Esophagus muscularis mucosa (tissue), 4 donors: Measurements from ENCODE around the gene SCIMP. TPM values are rescaled to one million over a fixed set of nuclear protein-coding genes. Genes with fewer than 3 reads are reported as not detected.
A peak's percentile ranks its signal among the peaks of the same experiment; 100 is the strongest.

Experiments
- DNase-seq: peaks from one replicate; pipeline ENCODE4 v3.0.0-alpha.2; 2017; ENCODE audit errors: extremely low spot score
- H3K27ac ChIP-seq, 4 donors: fragments of 200-600 bp; sonication (generic); replicated peaks in 1 of 4; 1 replicate in 3 of 4; 2 replicates in 1 of 4; pipeline ENCODE4 v1.5.1; 2016 to 2019; ENCODE audit warnings: mild to moderate bottlenecking in 1 of 4
- H3K27me3 ChIP-seq, 4 donors: fragments of 200-600 bp; sonication (generic); one replicate each; pipeline versions ENCODE4 v1.5.1 to v1.6.0; 2016 to 2019
- H3K36me3 ChIP-seq, 4 donors: fragments of 200-600 bp; sonication (generic); one replicate each; pipeline ENCODE4 v1.5.1; 2016 to 2019
- H3K4me1 ChIP-seq, 4 donors: fragments of 200-600 bp; sonication (generic); one replicate each; pipeline ENCODE4 v1.5.1; 2016 to 2019
- H3K4me3 ChIP-seq, 4 donors: fragments of 200-600 bp; sonication (generic); 1 replicate in 2 of 4; 2 replicates in 2 of 4; pipeline ENCODE4 v1.5.1; 2016 to 2019; ENCODE audit warnings: mild to moderate bottlenecking in 4 of 4, moderate library complexity in 1 of 4
- H3K9me3 ChIP-seq, 4 donors: fragments of 200-600 bp; sonication (generic); 1 replicate in 3 of 4; 2 replicates in 1 of 4; pipeline ENCODE4 v1.5.1; 2016 to 2019
- CTCF ChIP-seq, 3 experiments: fragments of 200-600 bp in 2 of 3; fragments of 450-650 bp in 1 of 3; sonication (generic) in 2 of 3; IDR thresholded peaks; one replicate each; pipeline ENCODE4 v1.5.1; 2017 to 2019; ENCODE audit warnings: antibody characterized with exemption in 3 of 3, mild to moderate bottlenecking in 2 of 3, moderate library complexity in 1 of 3
- EP300 ChIP-seq: sonication (generic); formaldehyde crosslinking; IDR thresholded peaks from one replicate; pipeline ENCODE4 v1.6.1; 2017; ENCODE audit warnings: antibody characterized with exemption
- POLR2A ChIP-seq: fragments of 450-650 bp; IDR thresholded peaks from one replicate; pipeline ENCODE4 v1.6.1; 2017; ENCODE audit warnings: antibody characterized with exemption, moderate library complexity, mild to moderate bottlenecking, low read depth
- POLR2AphosphoS5 ChIP-seq, 2 donors: sonication (generic); formaldehyde crosslinking; IDR thresholded peaks; one replicate each; pipeline ENCODE4 v1.6.1; 2017; ENCODE audit warnings: antibody characterized with exemption in 2 of 2
- WGBS: methylation state at CpG from one replicate; pipeline ENCODE4 v1.1.5; 2018; 5-methylcytosine and 5-hydroxymethylcytosine counted together
- intact Hi-C: fragments of 100-400 bp; cut with DNase I; formaldehyde crosslinking; loops from one replicate; pipeline ENCODE4 v1.15.1; 2023
- total RNA-seq, 4 donors: library from RNA; depleted of rRNA; stranded (reverse); fragments of >200 nt; gene quantifications; one replicate each; pipeline versions ENCODE4 v1.1.0 to v1.2.1, GENCODE V29; 2016

SCIMP gene
- total RNA-seq, 4 donors from 2014 or later, result 0.42 to 4.0 (median 1.3) TPM

- Histone ChIP-seq H3K4me3 (no peak overlapping the region), H3K4me1 (no peaks in the 10 kb centered on the region), H3K9me3 (no peaks in the 10 kb centered on the region), H3K27ac (no peak overlapping the region), H3K36me3 (peaks cover 0 to 4% (median 0%) of the 10 kb centered on the region in 4 donors), H3K27me3 (no peaks in the 10 kb centered on the region)
- TF ChIP-seq POLR2AphosphoS5 (IDR thresholded peaks at IDR 0.05), result no peak
- no peak for TF ChIP-seq EP300
- TF ChIP-seq CTCF (IDR thresholded peaks at IDR 0.05), result no peak
- no peak for TF ChIP-seq POLR2A
- no peak for DNase-seq
- intact Hi-C loops, result no loop called here
- 73% methylated on average over 2 of the region's 2 CpGs for WGBS
Measured at GRCh38 chr17:5200360-5200759, 34.3 kb downstream of the SCIMP start.

GRCh38 chr17:5198472-5198871, 36.2 kb downstream of the SCIMP start:
- Histone ChIP-seq H3K4me3 (no peak overlapping the region), H3K4me1 (no peaks in the 10 kb centered on the region), H3K9me3 (no peaks in the 10 kb centered on the region), H3K27me3 (no peaks in the 10 kb centered on the region), H3K36me3 (peaks cover 0 to 5% (median 1%) of the 10 kb centered on the region in 4 donors), H3K27ac (no peak overlapping the region)
- intact Hi-C loops, result no loop called here
- DNase-seq, result no peak
- no peak for TF ChIP-seq POLR2A
- TF ChIP-seq POLR2AphosphoS5 (IDR thresholded peaks at IDR 0.05), result no peak
- 95% methylated on average over 2 of the region's 7 CpGs for WGBS

- H3K27ac ChIP-seq, result no peak overlapping the region
- H3K4me3 ChIP-seq, result no peak overlapping the region
- intact Hi-C loops, result no loop called here
- peaks cover 0 to 15% (median 4%) of the 10 kb centered on the region in 4 donors for H3K36me3 ChIP-seq
- no peak for DNase-seq
- TF ChIP-seq CTCF (IDR thresholded peaks at IDR 0.05) (no peak), EP300 (no peak), POLR2A (no peak), POLR2AphosphoS5 (IDR thresholded peaks at IDR 0.05) (no peak)
- H3K4me1 ChIP-seq, result peaks cover 17 to 25% (median 22%) of the 10 kb centered on the region in 4 donors
- H3K27me3 ChIP-seq, result no peaks in the 10 kb centered on the region
- WGBS, result 88% methylated on average over 2 of the region's 2 CpGs
- H3K9me3 ChIP-seq, result peaks cover 0 to 9% (median 5%) of the 10 kb centered on the region in 4 donors
Measured at GRCh38 chr17:5194346-5194745, 40.3 kb downstream of the SCIMP start.

- H3K36me3 ChIP-seq, result peaks cover 8 to 33% (median 14%) of the 10 kb centered on the region in 4 donors
- intact Hi-C loops, result no loop called here
- H3K27ac ChIP-seq, result peak within 1 kb of the TSS; percentile 80 to 87 (median 82)
- peaks cover 17 to 25% (median 22%) of the 10 kb centered on the region in 4 donors for H3K4me1 ChIP-seq
- peaks cover 0 to 31% (median 26%) of the 10 kb centered on the region in 4 donors for H3K9me3 ChIP-seq
- TF ChIP-seq CTCF (IDR thresholded peaks at IDR 0.05) (peak; percentile 65 to 77 (median 74)), POLR2AphosphoS5 (IDR thresholded peaks at IDR 0.05) (peak; percentile 90 to 93), POLR2A (peak; percentile 42), EP300 (no peak)
- H3K27me3 ChIP-seq, result no peaks in the 10 kb centered on the region
- peak within 1 kb of the TSS; percentile 76 to 90 (median 80) for H3K4me3 ChIP-seq
- peak; percentile 98 for DNase-seq
- 6% methylated on average over 29 of the region's 82 CpGs for WGBS
Measured at GRCh38 chr17:5191541-5192417, 42.9 kb downstream of the SCIMP start, which contains the start of gene ZNF594. TSS of gene ZNF594 (minus strand) at chr17:5191868. CDS start at chr17:5184256, 7,612 bp downstream.

- WGBS, result 100% methylated on average over 2 of the region's 2 CpGs
- no peaks in the 10 kb centered on the region for H3K4me1 ChIP-seq
- intact Hi-C loops, result no loop called here
- no peak for TF ChIP-seq CTCF (IDR thresholded peaks at IDR 0.05)
- no peaks in the 10 kb centered on the region for H3K27me3 ChIP-seq
- no peak overlapping the region for H3K27ac ChIP-seq
- H3K4me3 ChIP-seq, result no peak overlapping the region
- H3K36me3 ChIP-seq, result peaks cover 5 to 41% (median 19%) of the 10 kb centered on the region in 4 donors
- H3K9me3 ChIP-seq, result peaks cover 32 to 97% (median 95%) of the 10 kb centered on the region in 4 donors
- DNase-seq, result no peak
Measured at GRCh38 chr17:5184288-5184687, 50.4 kb downstream of the SCIMP start.
